Astrocyte of the hippocampus (primary cell): Measurements from ENCODE around the gene UBA5.

ENCODE experiments used
- DNase-seq: peaks from one replicate; pipeline ENCODE4 v3.0.0; 2011; ENCODE audit warnings: low read depth, low spot score

The UBA5 gene

GRCh38 chr3:132654190-132654589 is 5.9 kb upstream of the UBA5 start:
- no peak for DNase-seq

GRCh38 chr3:132654721-132655120 is 5.4 kb upstream of the UBA5 start:
- no peak for DNase-seq

GRCh38 chr3:132655471-132655870 is 4.7 kb upstream of the UBA5 start:
- no peak for DNase-seq

DNA sequence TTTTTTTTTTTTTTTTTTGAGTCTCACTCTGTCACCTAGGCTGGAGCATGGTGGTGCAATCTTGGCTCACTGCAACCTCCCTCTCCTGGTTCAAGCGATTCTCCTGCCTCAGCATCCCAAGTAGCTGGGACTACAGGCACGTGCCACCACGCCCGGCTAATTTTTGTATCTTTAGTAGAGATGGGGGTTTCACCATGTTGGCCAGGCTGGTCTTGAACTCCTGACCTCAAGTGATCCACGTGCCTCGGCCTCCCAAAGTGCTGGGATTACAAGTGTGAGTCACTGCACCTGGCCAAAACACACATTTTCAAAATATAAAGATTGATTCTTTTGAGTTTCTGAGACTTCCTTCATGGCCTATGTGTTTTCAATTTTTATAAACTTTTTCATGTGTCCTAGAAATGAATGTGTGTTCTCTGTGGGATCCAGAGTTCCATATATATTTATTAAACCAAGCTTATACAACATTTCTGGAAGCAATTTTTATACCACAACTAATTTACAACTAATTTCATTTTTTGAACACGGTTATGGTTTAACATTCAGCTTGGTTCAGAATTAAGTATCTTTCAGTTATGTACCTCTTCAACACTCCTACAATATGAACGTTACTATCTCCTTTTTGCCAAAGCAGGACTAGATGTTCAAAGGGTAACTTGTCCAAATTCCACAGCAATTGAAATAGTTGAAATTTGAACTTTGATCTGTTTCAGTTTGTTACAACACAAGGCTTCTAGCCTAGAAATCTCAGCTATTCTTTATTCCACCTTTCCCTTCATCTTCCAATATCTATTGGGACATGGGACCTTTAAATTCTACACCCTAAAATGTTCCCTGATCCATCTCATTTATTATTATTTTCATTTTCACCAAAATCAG is 2.0 kb upstream of the UBA5 start:
- DNase-seq: no peak

DNA sequence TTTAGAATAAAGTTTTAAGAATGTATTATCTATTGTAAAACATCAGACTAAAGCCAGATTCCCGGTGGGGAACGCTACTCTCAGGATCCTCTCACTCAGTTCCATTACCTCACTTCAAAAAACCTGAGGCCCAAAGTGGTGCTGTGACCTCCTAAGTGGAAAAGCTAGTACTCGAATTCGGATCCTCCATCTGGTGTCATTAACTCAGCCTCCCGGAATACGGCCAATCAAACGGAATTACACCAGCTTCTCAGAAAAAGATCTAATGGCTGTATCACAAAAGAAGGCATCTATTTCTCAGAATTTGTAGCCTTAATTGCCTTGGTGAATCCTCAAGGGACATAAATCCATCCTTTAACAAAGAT is 1.1 kb upstream of the UBA5 start:
- no peak for DNase-seq

GRCh38 chr3:132659365-132660051 is 621 bp upstream of the UBA5 start, which contains the start of gene ACAD11:
Gene ACAD11 (minus strand): TSS chr3:132659809. CDS start chr3:132659751, 58 bp downstream.
- DNase-seq: peak; percentile 81

DNA sequence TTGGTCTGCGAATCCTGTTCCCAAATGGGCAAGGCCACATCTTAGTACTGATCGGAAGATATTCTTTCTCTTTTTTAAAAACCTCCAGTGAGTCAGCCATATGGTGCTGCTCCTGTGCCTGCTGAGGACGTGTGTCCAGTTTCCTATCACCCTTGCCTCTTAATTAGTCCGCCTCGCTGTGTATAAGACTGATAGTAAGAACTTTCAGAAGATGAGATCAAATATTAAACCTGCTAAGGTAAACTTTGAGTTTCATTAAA is 612 bp downstream of the UBA5 start:
- DNase-seq: no peak

DNA sequence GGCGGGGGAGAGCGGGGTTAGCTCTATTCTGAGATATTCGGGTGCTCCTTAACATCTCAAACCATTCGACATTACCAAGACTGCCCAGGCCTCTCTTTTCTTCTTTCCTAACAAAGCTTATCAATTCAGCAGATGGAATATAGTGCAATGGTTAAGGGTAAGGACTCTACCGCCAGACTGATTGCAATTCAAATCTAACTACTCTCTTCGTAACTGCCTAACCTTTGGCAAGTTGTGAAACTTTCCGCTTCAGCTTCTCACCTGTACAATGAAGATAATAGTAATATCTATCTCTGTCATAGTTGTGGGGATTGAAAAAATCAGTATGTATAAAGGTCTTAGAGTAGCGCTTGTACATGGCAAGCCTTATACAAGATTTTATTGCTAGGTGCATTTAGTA is 972 bp downstream of the UBA5 start:
- peak; percentile 8 for DNase-seq

DNA sequence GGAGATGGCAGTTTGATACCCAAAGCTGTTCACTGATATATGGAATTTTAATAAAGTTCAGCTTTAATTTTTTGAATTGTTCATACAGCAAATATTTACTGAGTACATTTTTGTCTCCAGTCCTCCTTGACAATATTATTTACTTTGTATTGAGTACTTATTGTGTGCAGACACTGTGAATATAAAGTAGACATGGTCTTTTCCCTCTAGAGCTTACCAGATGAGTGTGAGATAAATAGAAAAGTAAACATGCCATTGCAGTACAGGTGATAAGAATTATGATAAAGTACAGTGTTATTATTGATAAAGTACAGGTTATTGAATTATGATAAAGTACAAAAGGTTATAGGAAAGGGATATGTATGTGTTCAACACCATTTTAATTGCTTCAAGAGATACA is 2.1 kb downstream of the UBA5 start:
- DNase-seq: no peak

- DNase-seq: no peak
These were observed 5.2 kb downstream of the UBA5 start for GRCh38 chr3:132665230-132665745.

- DNase-seq: peak; percentile 4
These were observed 9.2 kb downstream of the UBA5 start for GRCh38 chr3:132669256-132669777.

GRCh38 chr3:132675408-132675807 is 15.3 kb downstream of the UBA5 start:
- DNase-seq: no peak

DNA sequence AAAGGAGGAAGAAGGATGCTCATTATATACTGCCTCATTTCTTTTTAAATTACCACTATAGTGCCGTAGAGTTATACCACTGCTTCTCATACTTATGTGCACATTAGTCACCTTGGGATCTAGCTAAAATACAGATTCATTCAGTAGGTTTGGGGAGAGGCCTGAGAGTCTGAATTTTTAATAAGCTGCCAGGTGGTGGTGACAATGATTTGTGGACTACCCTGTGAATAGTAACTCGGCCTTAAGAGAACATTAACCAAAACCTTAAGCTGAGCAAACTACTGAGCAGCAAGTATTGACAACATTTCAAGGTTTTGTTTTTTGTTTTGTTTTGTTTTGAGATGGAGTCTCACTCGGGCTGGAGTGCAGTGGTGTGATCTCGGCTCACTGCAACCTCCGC is 19.8 kb downstream of the UBA5 start:
- no peak for DNase-seq

GRCh38 chr3:132681421-132681820 is 21.3 kb downstream of the UBA5 start:
- no peak for DNase-seq

DNA sequence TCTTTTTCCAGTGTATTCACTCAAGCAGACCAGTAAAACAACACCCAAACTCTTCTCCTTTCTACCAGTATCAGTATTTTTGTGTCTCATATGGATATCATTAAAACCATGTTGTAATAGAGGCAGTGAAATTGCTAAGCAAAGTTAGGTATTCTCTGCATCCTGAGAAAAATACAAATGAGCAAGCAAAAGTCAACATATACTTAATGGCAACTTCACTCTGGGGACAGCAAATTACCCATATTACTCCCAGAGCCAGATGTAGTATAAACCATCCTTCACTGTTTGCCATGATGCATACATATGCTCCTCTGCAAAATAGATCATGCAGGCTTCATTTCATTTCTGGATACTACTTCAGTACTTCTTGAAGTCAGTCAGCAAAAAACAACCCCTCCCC is 22.1 kb downstream of the UBA5 start:
- no peak for DNase-seq

- no peak for DNase-seq
These were observed 29.9 kb downstream of the UBA5 start for GRCh38 chr3:132690040-132690439.

- no peak for DNase-seq
These were observed 34.9 kb downstream of the UBA5 start for GRCh38 chr3:132694991-132695390.

GRCh38 chr3:132695422-132695821 is 35.3 kb downstream of the UBA5 start:
- DNase-seq: no peak

- no peak for DNase-seq
These were observed 43.6 kb downstream of the UBA5 start for GRCh38 chr3:132703733-132704132.

DNA sequence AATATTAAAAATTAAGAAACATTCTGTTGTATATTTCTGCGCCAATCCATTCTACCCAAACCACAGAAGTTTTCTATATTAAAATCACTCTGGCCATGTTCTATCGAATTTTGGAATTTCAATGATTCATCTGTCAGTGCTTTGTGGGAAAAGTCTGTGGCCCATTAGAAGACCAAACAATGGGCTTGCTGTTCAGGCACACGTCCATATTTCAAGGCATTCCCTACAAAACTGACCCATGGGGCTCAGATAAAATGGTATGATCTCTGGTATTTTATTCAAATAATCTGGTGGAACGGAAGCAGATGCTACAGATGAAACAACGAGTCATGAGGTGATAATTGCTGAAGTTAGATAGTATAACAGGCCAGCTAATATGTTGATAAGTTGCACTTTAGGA is 49.6 kb downstream of the UBA5 start:
- peak; percentile 20 for DNase-seq

GRCh38 chr3:132710311-132710710 is 50.2 kb downstream of the UBA5 start:
- DNase-seq: no peak

- DNase-seq: no peak
These were observed 54.0 kb downstream of the UBA5 start for GRCh38 chr3:132713977-132714727.
